Measurements from ENCODE around the gene CREBBP.
"Not testable (repeated sequence)": the region's sequence is repeated elsewhere in the genome, so short reads cannot be mapped to it uniquely, and the experiment has no call there.

Gene CREBBP

GRCh38 chr16:3890091-3890490 is 9.6 kb upstream of the CREBBP start:
- no peak overlapping the region for H3K4me3 Mint-ChIP-seq
- H3K9me3 Mint-ChIP-seq: peaks cover 5% of the 10 kb centered on the region
- no peaks in the 10 kb centered on the region for H3K36me3 Mint-ChIP-seq
- H3K4me1 Mint-ChIP-seq: no peaks in the 10 kb centered on the region
- no peak for ATAC-seq
- peaks cover 48% of the 10 kb centered on the region for H3K27me3 Mint-ChIP-seq
- H3K27ac Mint-ChIP-seq: no peak overlapping the region

- Mint-ChIP-seq H3K4me3 (no peak overlapping the region), H3K27ac (no peak overlapping the region), H3K9me3 (peaks cover 3% of the 10 kb centered on the region)
These were observed 8.5 kb upstream of the CREBBP start for GRCh38 chr16:3889059-3889458.

GRCh38 chr16:3885999-3886398 is 5.5 kb upstream of the CREBBP start:
- not testable (repeated sequence) for H3K9me3 Mint-ChIP-seq, ATAC-seq, H3K36me3 Mint-ChIP-seq, H3K27ac Mint-ChIP-seq, H3K4me3 Mint-ChIP-seq
- Mint-ChIP-seq H3K27me3 (peaks cover 33% of the 10 kb centered on the region), H3K4me1 (peaks cover 13% of the 10 kb centered on the region)

More at GRCh38 chr16:3889059-3889458, 8.5 kb upstream of the CREBBP start:
- ATAC-seq: no peak
- no peaks in the 10 kb centered on the region for H3K4me1 Mint-ChIP-seq
- peaks cover 48% of the 10 kb centered on the region for H3K27me3 Mint-ChIP-seq
- H3K36me3 Mint-ChIP-seq: no peaks in the 10 kb centered on the region

GRCh38 chr16:3884398-3884797 is 3.9 kb upstream of the CREBBP start:
- ATAC-seq: no peak
- Mint-ChIP-seq H3K27ac (no peak overlapping the region), H3K27me3 (peaks cover 22% of the 10 kb centered on the region), H3K4me3 (no peak overlapping the region), H3K36me3 (no peaks in the 10 kb centered on the region), H3K4me1 (peaks cover 13% of the 10 kb centered on the region), H3K9me3 (no peaks in the 10 kb centered on the region)

- Mint-ChIP-seq H3K4me3 (peak overlapping the region; percentile 80), H3K9me3 (no peaks in the 10 kb centered on the region), H3K27me3 (peaks cover 7% of the 10 kb centered on the region), H3K36me3 (peaks cover 18% of the 10 kb centered on the region), H3K27ac (peak overlapping the region; percentile 75), H3K4me1 (peaks cover 32% of the 10 kb centered on the region)
- ATAC-seq: no peak
These were observed 2.0 kb upstream of the CREBBP start for GRCh38 chr16:3882531-3882930.

- ATAC-seq: no peak
- Mint-ChIP-seq H3K4me3 (peak overlapping the region; percentile 80), H3K36me3 (peaks cover 25% of the 10 kb centered on the region), H3K27ac (peak overlapping the region; percentile 75), H3K27me3 (peaks cover 7% of the 10 kb centered on the region), H3K9me3 (no peaks in the 10 kb centered on the region), H3K4me1 (peaks cover 41% of the 10 kb centered on the region)
These were observed 1.0 kb upstream of the CREBBP start for GRCh38 chr16:3881499-3881990.

- Mint-ChIP-seq H3K9me3 (no peaks in the 10 kb centered on the region), H3K4me1 (peaks cover 56% of the 10 kb centered on the region), H3K27ac (peak overlapping the region; percentile 76), H3K4me3 (peak overlapping the region; percentile 90), H3K36me3 (peaks cover 25% of the 10 kb centered on the region), H3K27me3 (peaks cover 7% of the 10 kb centered on the region)
- peak; percentile 83 for ATAC-seq
These were observed 487 bp downstream of the CREBBP start for GRCh38 chr16:3879887-3880564.

- H3K27me3 Mint-ChIP-seq: peaks cover 7% of the 10 kb centered on the region
- peak; percentile 1 for ATAC-seq
- H3K36me3 Mint-ChIP-seq: peaks cover 25% of the 10 kb centered on the region
- H3K4me1 Mint-ChIP-seq: peaks cover 62% of the 10 kb centered on the region
- peak overlapping the region; percentile 76 for H3K27ac Mint-ChIP-seq
- H3K9me3 Mint-ChIP-seq: no peaks in the 10 kb centered on the region
- H3K4me3 Mint-ChIP-seq: peak overlapping the region; percentile 90
These were observed 1.1 kb downstream of the CREBBP start for GRCh38 chr16:3879258-3879886.

- Mint-ChIP-seq H3K9me3 (no peaks in the 10 kb centered on the region), H3K4me1 (peaks cover 70% of the 10 kb centered on the region), H3K36me3 (peaks cover 25% of the 10 kb centered on the region), H3K4me3 (peak overlapping the region; percentile 90), H3K27me3 (peaks cover 7% of the 10 kb centered on the region), H3K27ac (peak overlapping the region; percentile 76)
- ATAC-seq: no peak
These were observed 1.9 kb downstream of the CREBBP start for GRCh38 chr16:3878610-3879009.

GRCh38 chr16:3876695-3877094 is 3.8 kb downstream of the CREBBP start:
- H3K36me3 Mint-ChIP-seq: peaks cover 25% of the 10 kb centered on the region
- H3K4me3 Mint-ChIP-seq: peak overlapping the region; percentile 14
- H3K4me1 Mint-ChIP-seq: peaks cover 80% of the 10 kb centered on the region
- no peak overlapping the region for H3K27ac Mint-ChIP-seq
- H3K9me3 Mint-ChIP-seq: no peaks in the 10 kb centered on the region
- ATAC-seq: no peak
- peaks cover 3% of the 10 kb centered on the region for H3K27me3 Mint-ChIP-seq

- Mint-ChIP-seq H3K27me3 (no peaks in the 10 kb centered on the region), H3K4me3 (no peak overlapping the region), H3K9me3 (no peaks in the 10 kb centered on the region), H3K36me3 (peaks cover 25% of the 10 kb centered on the region), H3K4me1 (peaks cover 81% of the 10 kb centered on the region), H3K27ac (peak overlapping the region; percentile 17)
- ATAC-seq: no peak
These were observed 4.4 kb downstream of the CREBBP start for GRCh38 chr16:3876160-3876559.

GRCh38 chr16:3874794-3875692 is 5.5 kb downstream of the CREBBP start:
- no peak overlapping the region for H3K4me3 Mint-ChIP-seq
- ATAC-seq: no peak
- no peaks in the 10 kb centered on the region for H3K27me3 Mint-ChIP-seq
- no peaks in the 10 kb centered on the region for H3K9me3 Mint-ChIP-seq
- peaks cover 92% of the 10 kb centered on the region for H3K4me1 Mint-ChIP-seq
- peaks cover 25% of the 10 kb centered on the region for H3K36me3 Mint-ChIP-seq
- peak overlapping the region; percentile 17 for H3K27ac Mint-ChIP-seq

- H3K4me3 Mint-ChIP-seq: no peak overlapping the region
- H3K4me1 Mint-ChIP-seq: peaks cover 98% of the 10 kb centered on the region
- no peaks in the 10 kb centered on the region for H3K9me3 Mint-ChIP-seq
- no peaks in the 10 kb centered on the region for H3K27me3 Mint-ChIP-seq
- no peak overlapping the region for H3K27ac Mint-ChIP-seq
- peaks cover 23% of the 10 kb centered on the region for H3K36me3 Mint-ChIP-seq
- no peak for ATAC-seq
These were observed 6.3 kb downstream of the CREBBP start for GRCh38 chr16:3874242-3874641.

GRCh38 chr16:3873482-3874173 is 6.9 kb downstream of the CREBBP start:
- ATAC-seq: no peak
- Mint-ChIP-seq H3K4me3 (no peak overlapping the region), H3K27me3 (no peaks in the 10 kb centered on the region), H3K9me3 (no peaks in the 10 kb centered on the region), H3K4me1 (peaks cover 98% of the 10 kb centered on the region), H3K36me3 (peaks cover 18% of the 10 kb centered on the region), H3K27ac (no peak overlapping the region)

Data from stimulated activated memory B cell treated with anti-CD40 and anti-IgM and Interleukin-4, amounts not matched to agents 10 μg/mL and 1 μg/mL and 100 μg/mL, for 72 hours (primary cell).